GM18909 (cell line): Measurements from ENCODE around the gene OLFML2B.

Experiments
- ATAC-seq: cut with Tn5 transposase; IDR thresholded peaks from one replicate; pipeline ENCODE4 v1.9.1; 2021; ENCODE audit warnings: mild to moderate bottlenecking; ENCODE audit not compliant: unreplicated experiment, poor library complexity

Gene OLFML2B

DNA sequence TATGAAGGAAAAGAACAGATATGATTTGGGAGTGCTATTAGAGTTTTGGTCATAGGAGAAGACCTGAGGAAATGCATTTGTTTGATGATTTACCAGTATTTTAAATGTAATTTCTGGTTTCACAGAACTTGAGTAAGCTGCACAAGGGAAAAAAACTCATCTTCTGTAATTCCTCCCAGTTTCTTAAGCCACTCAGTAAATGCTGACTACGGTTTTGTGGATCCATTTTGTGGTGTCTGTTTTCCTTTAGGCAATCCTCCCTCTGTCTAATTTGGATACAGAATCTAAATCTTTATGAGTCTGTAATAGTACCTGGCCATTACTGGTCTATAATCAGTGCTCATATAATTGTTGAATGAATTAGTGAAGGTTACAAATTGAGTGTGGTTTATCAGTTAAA is 72.0 kb downstream of the OLFML2B start:
- ATAC-seq = no peak

GRCh38 chr1:161950377-161950776 is 73.3 kb downstream of the OLFML2B start:
- no peak for ATAC-seq

DNA sequence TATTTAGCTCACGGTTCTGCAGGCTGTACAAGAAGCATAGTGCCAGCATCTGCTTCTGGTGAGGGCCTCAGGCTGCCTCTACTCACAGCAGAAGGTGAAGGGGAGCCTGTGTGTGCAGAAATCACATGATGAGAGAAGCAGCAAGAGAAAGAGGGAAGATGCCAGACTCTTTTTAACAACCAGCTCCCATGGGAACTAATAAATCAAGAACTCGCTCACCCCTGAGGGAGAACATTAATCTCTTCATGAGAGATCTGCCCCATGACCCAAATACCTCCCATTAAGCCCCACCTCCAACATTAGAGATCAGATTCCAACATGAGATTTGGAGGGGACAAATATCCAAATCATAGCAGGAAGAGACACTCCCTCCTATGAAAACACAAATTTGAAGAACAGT is 74.1 kb downstream of the OLFML2B start:
- ATAC-seq = no peak

DNA sequence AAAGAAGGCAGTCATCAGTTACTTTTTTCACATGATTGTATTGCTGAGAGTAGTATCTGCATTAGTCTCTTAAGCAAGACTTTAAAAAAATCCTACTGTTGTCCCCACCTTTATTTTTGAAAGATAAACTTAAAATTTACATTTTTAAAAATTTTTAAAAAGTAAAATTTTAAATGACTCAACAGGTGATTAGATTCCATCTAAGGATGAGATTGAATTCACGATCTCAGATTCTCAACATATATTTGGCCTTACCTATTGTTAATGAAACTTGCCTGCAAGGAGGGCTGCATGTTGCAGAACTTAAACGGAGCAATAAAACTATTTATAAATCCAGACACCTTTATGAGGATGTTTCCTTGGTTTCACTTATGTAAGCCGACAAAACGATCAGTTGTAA is 75.2 kb downstream of the OLFML2B start:
- ATAC-seq = no peak

DNA sequence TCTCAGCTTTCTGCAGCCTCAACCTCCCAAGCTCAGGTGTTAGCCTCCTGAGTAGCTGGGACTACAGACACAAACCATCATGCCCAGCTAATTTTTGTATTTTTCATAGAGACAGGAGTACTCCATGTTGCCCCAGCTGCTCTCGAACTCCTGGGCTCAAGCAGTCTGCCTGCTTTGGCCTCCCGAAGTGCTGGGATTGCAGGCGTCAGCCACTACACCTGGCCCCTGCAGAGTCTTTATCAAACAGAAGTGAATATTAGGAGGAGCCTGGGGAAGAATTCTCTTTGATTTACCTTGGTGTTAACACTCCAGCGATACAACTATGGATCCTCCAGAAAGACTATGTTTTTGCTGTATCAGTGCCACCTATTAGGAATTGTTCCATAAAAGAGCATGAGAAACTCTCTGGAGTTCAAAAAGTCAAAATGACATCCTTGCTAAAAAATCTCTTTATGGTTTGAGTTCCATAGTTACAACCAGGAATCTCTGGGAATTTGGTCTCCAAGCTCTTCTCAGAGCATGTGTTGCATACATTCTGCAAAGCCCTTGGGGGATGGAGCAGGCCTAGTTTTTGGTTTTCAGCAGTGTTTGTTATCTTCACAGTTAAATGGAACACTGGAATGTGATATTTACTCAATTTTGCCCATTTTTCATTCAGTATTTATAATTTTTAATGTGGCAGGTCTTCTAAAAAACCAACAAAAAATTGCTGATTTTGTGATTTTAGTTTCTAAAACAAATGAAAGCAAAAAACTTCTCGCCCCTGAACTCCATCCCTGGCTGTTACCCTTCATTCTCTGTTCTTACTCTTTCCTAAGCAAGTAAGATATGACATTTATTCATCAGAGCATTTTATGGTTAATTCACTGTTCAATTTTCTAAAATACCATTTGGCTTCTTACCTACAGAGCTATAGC is 77.3 kb downstream of the OLFML2B start:
- ATAC-seq = no peak

DNA sequence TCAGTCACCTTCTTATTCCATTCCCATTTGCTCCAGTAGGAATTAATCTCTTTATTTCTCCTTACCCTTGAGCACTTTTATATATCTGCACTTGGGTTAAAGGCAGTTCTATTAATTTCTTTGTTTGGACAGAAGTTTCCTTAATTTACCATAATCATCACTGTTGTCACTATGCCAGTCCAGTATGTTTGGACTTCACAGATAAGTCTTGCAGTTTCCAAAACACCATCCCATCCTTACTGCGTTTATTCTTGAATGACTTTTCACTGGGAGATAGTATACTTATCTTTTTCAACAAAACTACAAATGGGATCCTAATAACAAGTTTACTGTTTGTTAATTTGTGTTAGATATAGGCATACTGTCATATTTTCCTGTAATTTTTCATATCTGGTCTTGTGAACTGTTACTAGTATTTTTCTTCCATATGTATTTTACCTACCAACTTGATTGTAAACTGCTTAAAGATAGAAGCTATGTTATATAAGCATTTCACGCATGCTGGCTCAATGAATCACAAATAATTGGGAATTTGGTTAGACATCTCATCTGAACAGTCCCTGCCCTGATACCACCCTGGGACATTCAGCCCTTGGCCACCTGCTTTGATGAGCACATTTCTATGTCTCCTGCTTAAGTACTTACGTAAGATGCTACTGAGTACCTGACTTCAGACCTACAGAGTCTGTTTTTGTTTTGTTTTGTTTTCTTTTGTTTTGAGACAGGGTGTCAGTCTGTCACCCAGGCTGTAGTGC is 78.2 kb downstream of the OLFML2B start:
- ATAC-seq = no peak

GRCh38 chr1:161944381-161944780 is 79.3 kb downstream of the OLFML2B start:
- no peak for ATAC-seq

DNA sequence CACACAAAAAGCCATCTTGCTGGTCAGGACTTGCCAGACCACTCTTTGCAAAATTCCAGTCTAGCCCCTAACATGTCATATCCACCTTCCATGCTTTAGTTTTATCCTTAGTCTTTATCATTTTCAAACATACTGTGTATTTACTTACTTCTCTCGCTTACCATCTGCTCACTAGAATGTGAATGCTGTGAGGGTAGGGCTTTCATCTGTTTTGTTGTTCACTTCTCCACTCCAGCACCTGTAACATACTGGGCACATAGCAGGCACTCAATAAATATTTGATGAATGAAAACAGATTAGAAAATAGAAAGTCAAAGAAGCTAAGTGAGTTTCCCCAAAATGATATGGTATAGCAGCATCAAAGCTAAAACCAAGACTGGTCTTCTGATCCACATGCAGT is 79.9 kb downstream of the OLFML2B start:
- no peak for ATAC-seq

- ATAC-seq = no peak
Measured at GRCh38 chr1:161941726-161942436, 81.8 kb downstream of the OLFML2B start.

GRCh38 chr1:161940866-161941591 is 82.6 kb downstream of the OLFML2B start:
- ATAC-seq = no peak

GRCh38 chr1:161936786-161937185 is 86.9 kb downstream of the OLFML2B start:
- no peak for ATAC-seq

- ATAC-seq = no peak
Measured at GRCh38 chr1:161935264-161935663, 88.4 kb downstream of the OLFML2B start.

GRCh38 chr1:161933592-161934588 is 89.8 kb downstream of the OLFML2B start:
- ATAC-seq = no peak
